Right atrium auricular region (tissue), 2 donors: ENCODE measurements around the gene HNRNPA2B1. TPM values are rescaled to one million over a fixed set of nuclear protein-coding genes. Genes with fewer than 3 reads are reported as not detected.

Experiments
- DNase-seq: peaks from one replicate; pipeline ENCODE4 v3.0.0-alpha.2; 2019; ENCODE audit warnings: low spot score
- H3K27ac ChIP-seq, 2 donors: fragments of 200-600 bp; sonication (generic); 1 replicate in 1 of 2; 2 replicates in 1 of 2; pipeline ENCODE4 v1.5.1; 2016 to 2019
- H3K27me3 ChIP-seq, 2 donors: fragments of 200-600 bp; sonication (generic); one replicate each; pipeline versions ENCODE4 v1.5.1 to v1.6.0; 2017 to 2019
- H3K36me3 ChIP-seq: fragments of 200-600 bp; sonication (generic); one replicate; pipeline ENCODE4 v1.5.1; 2016
- H3K4me1 ChIP-seq, 2 donors: fragments of 200-600 bp; sonication (generic); one replicate each; pipeline versions ENCODE4 v1.5.1 to v1.6.0; 2017 to 2019
- H3K4me3 ChIP-seq, 2 donors: fragments of 200-600 bp; sonication (generic); 1 replicate in 1 of 2; 2 replicates in 1 of 2; pipeline ENCODE4 v1.5.1; 2017 to 2019; ENCODE audit warnings: mild to moderate bottlenecking in 1 of 2, moderate library complexity in 1 of 2
- H3K9me3 ChIP-seq, 2 donors: fragments of 200-600 bp; sonication (generic); one replicate each; pipeline ENCODE4 v1.5.1; 2019
- total RNA-seq, 2 donors: library from RNA; depleted of rRNA; stranded (reverse); fragments of >200 nt; gene quantifications; one replicate each; pipeline ENCODE4 v1.1.0, GENCODE V29; 2016
- TF ChIP-seq, protein P1 (sequence below), 2 donors: fragments of 200-600 bp; sonication (generic); IDR thresholded peaks; one replicate each; pipeline ENCODE4 v1.5.1; 2019; ENCODE audit warnings: antibody characterized with exemption in 2 of 2

Gene HNRNPA2B1
- total RNA-seq, 2 donors from 2014 or later: 124 to 160 TPM

DNA sequence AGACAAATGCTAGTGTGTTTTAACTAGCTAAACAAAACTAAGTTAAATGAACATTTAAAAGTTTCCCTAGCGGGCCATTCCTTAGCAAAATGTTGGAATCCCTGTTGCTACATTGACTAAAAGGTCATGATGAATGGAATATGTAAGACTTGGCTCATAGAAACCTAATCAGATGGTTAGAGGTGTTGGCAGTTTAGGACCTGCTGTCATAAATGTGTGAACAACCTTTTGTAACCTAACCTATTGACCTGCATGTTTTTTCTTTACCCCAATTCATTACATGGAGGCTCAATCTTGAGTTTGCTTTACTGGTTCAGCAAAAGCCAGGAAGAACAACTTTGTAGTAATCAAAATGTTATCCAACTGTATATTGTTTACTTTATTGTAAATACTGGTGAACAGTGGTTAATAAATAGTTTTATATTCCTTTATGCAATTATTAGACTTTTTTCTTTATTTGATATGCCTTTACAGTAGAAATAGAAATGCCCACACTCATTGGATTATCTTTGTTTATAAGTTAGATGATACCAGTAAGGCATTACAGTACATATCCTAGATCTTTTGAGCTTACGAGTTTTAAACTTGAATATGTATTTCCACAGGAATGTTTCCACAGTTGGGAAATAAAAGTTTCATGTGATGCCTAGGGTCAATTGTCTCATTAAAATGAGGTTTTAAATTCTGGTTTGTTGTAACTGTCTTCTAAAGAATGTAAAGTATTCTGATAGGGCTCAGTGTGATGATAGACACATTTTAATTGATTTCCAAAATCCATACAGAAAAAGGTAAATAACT, 12.6 kb upstream of the HNRNPA2B1 start:
- peaks cover 0 to 3% of the 10 kb centered on the region in 2 donors for H3K4me1 ChIP-seq
- H3K27ac ChIP-seq: no peak overlapping the region
- TF ChIP-seq, protein P1, sequence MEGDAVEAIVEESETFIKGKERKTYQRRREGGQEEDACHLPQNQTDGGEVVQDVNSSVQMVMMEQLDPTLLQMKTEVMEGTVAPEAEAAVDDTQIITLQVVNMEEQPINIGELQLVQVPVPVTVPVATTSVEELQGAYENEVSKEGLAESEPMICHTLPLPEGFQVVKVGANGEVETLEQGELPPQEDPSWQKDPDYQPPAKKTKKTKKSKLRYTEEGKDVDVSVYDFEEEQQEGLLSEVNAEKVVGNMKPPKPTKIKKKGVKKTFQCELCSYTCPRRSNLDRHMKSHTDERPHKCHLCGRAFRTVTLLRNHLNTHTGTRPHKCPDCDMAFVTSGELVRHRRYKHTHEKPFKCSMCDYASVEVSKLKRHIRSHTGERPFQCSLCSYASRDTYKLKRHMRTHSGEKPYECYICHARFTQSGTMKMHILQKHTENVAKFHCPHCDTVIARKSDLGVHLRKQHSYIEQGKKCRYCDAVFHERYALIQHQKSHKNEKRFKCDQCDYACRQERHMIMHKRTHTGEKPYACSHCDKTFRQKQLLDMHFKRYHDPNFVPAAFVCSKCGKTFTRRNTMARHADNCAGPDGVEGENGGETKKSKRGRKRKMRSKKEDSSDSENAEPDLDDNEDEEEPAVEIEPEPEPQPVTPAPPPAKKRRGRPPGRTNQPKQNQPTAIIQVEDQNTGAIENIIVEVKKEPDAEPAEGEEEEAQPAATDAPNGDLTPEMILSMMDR (IDR thresholded peaks at IDR 0.05): no peak
- H3K36me3 ChIP-seq: peaks cover 41% of the 10 kb centered on the region
- no peaks in the 10 kb centered on the region for H3K27me3 ChIP-seq
- no peaks in the 10 kb centered on the region for H3K9me3 ChIP-seq
- no peak overlapping the region for H3K4me3 ChIP-seq
- no peak for DNase-seq

DNA sequence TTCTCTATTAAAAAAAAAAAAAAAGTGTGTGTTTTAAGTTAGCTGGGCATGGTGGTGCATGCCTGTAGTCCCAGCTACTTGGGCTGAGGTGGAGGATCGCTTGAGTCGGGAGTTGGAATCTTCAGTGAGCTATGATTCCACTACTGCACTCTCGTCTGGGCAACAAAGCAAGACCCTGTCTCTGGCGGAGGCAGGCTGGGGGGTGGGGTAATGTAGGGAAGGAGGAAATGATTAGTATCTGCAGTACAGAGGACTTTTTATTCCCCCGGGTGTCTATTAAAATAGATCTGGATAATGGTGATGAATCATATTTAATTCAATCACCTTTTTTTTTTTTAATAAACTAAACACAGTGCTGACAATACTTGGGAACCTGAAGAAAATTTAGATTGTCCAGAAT, 7.5 kb upstream of the HNRNPA2B1 start:
- no peak overlapping the region for H3K27ac ChIP-seq
- H3K36me3 ChIP-seq: peaks cover 63% of the 10 kb centered on the region
- peaks cover 0 to 26% of the 10 kb centered on the region in 2 donors for H3K4me1 ChIP-seq
- TF ChIP-seq, protein P1 (IDR thresholded peaks at IDR 0.05): no peak
- DNase-seq: no peak
- no peaks in the 10 kb centered on the region for H3K9me3 ChIP-seq
- H3K27me3 ChIP-seq: no peaks in the 10 kb centered on the region
- H3K4me3 ChIP-seq: no peak overlapping the region

DNA sequence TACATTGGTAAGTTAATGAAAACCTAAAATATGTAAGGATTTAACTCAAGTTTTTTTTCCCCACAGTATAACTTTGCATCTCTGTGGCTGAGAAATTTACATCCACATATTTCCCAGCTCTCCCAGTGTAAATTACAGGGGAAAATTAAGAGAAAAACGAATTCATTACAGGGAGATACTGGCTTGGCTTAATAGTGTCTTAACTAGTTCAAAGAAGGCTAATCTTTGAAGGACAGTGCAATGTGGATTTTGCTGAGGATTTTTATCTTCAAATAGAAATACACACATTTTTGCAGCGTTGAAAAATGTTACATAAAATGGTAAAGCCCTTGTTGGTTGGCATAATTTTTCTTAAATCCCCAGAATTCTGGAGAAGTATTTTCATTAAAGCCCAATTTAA, 2.5 kb upstream of the HNRNPA2B1 start:
- Histone ChIP-seq H3K27ac (peak overlapping the region; percentile 100), H3K36me3 (peaks cover 22% of the 10 kb centered on the region), H3K4me1 (peaks cover 0 to 28% of the 10 kb centered on the region in 2 donors), H3K4me3 (peak overlapping the region in 1 of 2 donors; percentile 98), H3K27me3 (no peaks in the 10 kb centered on the region), H3K9me3 (no peaks in the 10 kb centered on the region)
- TF ChIP-seq, protein P1 (IDR thresholded peaks at IDR 0.05): no peak
- no peak for DNase-seq

DNA sequence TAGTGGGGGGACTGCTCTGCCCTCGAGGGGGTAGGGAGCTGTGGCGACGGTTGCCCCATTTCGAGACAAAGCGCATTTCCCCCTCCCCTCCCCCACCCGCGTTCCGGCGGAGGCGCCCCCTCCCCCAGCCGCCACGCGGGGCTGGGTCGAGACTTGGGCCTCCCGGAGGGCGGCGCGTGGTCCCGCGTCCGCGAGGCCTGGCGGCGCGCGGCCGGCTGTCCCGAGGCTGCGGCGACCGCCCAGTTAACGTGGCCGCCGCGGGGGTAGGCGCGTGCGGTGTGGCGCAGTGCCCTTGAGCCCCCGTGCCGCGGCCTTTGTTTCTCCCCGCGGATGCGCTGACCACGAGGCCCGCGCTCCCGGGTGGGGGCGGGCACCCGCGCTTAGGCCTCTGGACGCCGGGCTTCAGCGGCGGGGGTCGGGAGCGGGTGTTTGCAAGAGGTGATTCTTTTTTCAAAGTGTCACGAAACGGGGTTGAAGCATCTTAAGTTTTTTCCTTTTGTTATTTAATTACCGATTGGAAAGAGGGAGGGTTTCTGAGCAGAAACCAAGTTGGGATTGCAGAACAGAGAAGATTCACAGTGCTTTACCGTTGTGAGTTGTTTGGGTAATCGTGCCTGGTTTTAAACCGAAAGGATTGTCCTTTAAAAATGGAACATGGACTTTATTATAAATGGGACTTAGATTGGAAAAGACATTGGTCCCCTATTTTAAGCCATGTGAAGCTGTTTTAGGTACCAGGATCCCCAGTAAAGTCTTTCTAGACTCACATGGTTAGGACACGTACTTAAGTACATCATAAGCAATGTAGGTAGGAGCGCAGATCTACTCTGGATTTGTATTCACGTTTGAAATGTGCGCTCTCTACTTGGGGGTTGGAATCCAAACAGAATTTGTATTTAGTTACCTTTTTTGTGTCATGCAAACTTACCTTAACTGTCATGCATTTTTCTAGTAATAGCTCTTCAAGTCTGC, 1.8 kb upstream of the HNRNPA2B1 start:
- Histone ChIP-seq H3K36me3 (peaks cover 20% of the 10 kb centered on the region), H3K4me3 (peak overlapping the region; percentile 82 to 98), H3K9me3 (no peaks in the 10 kb centered on the region), H3K4me1 (peaks cover 0 to 33% of the 10 kb centered on the region in 2 donors), H3K27me3 (no peaks in the 10 kb centered on the region), H3K27ac (peak overlapping the region; percentile 100)
- TF ChIP-seq, protein P1 (IDR thresholded peaks at IDR 0.05): no peak
- DNase-seq: no peak

DNA sequence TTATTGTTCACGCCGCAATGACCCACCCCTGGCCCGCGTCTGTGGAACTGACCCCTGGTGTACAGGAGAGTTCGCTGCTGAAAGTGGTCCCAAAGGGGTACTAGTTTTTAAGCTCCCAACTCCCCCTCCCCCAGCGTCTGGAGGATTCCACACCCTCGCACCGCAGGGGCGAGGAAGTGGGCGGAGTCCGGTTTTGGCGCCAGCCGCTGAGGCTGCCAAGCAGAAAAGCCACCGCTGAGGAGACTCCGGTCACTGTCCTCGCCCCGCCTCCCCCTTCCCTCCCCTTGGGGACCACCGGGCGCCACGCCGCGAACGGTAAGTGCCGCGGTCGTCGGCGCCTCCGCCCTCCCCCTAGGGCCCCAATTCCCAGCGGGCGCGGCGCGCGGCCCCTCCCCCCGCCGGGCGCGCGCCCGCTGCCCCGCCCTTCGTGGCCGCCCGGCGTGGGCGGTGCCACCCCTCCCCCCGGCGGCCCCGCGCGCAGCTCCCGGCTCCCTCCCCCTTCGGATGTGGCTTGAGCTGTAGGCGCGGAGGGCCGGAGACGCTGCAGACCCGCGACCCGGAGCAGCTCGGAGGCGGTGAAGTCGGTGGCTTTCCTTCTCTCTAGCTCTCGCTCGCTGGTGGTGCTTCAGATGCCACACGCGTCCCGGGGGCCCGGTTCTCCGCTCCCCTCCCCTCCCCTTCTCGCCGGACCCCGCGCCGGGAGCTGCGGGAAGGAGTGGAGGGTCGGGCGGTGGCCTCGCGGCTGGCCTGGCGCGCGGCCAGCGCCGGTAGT, 887 bp upstream of the HNRNPA2B1 start, which contains the start of gene CBX3:
CBX3 (plus strand) TSS at position 499 of the 772 bp plus-strand sequence. CDS start 1,254 bp downstream, outside the sequence.
- Histone ChIP-seq H3K36me3 (peaks cover 20% of the 10 kb centered on the region), H3K4me1 (peaks cover 0 to 42% of the 10 kb centered on the region in 2 donors), H3K9me3 (no peaks in the 10 kb centered on the region), H3K27ac (peak within 1 kb of the TSS; percentile 100), H3K27me3 (no peaks in the 10 kb centered on the region), H3K4me3 (peak within 1 kb of the TSS; percentile 82 to 98)
- DNase-seq: peak; percentile 82
- TF ChIP-seq, protein P1 (IDR thresholded peaks at IDR 0.05): no peak
